Hindlimb muscle (tissue), 1 donor: ENCODE results near the gene STX12. TPM values are rescaled to one million over a fixed set of nuclear protein-coding genes. Genes with fewer than 3 reads are reported as not detected.
"Not testable (repeated sequence)": the region's sequence is repeated elsewhere in the genome, so short reads cannot be mapped to it uniquely, and the experiment has no call there.

Experiments
- DNase-seq: peaks from one replicate; pipeline ENCODE4 v3.0.0-alpha.2; 2013
- polyA plus RNA-seq: library from polyadenylated mRNA; unstranded; fragments of 120-200 nt; gene quantifications from one replicate; pipeline ENCODE4 v1.2.1, GENCODE V29; 2013; ENCODE audit not compliant: insufficient read length

STX12 gene
- polyA plus RNA-seq, 1 donor: 29.0 TPM

DNA sequence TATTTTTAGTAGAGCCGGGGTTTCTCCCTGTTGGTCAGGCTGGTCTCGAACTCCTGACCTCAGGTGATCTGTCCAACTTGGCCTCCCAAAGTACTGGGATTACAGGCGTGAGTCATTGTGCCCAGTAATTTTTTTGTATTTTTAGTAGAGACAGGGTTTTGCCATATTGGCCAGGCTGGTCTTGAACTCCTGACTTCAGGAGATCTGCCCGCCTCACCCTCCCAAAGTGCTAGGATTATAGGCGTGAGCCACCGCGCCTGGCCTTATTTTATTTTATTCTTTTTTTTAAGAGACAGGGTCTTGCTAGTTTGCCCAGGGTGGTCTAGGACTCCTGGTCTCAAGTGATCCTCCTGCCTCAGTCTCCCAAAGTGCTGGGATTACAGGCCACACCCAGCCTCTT, 98.1 kb downstream of the STX12 start:
- not testable (repeated sequence) for DNase-seq

DNA sequence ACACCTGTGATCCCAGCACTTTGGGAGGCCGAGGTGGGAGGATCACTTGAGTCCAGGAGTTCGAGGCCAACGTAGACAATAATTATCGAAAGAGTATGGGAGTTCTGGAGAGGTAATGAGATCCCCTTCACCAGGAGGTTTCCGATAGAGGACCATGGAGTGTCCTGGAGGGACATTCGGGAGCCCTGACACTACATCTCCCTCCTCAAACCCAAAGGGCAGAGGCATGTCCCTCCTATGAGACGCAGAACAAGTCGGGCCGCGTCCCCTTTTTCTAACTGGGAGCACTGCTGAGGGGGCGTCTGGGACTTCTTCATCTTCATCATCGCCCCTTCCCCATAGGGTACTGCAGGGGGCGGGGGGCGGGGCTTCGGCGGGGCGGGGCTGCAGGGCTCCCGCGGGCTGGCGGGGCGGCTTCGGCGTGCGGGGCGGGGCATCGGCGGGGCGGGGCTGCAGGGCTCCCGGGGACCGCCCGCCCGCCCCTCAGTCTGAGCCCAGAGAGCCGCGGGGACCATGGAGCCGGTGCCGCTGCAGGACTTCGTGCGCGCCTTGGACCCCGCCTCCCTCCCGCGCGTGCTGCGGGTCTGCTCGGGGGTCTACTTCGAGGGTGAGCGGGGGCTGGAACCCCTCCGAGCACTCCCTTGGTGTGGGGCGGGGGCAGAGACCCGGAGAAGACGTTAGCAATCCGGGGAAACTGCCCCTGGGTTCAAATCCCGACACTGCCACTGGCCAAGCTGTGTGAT, 99.2 kb downstream of the STX12 start, which contains the start of gene THEMIS2:
Gene THEMIS2, plus strand, starts transcription at position 486 of the 743 bp plus-strand sequence. Its CDS starts 28 bp downstream, at position 514.
- no peak for DNase-seq

DNA sequence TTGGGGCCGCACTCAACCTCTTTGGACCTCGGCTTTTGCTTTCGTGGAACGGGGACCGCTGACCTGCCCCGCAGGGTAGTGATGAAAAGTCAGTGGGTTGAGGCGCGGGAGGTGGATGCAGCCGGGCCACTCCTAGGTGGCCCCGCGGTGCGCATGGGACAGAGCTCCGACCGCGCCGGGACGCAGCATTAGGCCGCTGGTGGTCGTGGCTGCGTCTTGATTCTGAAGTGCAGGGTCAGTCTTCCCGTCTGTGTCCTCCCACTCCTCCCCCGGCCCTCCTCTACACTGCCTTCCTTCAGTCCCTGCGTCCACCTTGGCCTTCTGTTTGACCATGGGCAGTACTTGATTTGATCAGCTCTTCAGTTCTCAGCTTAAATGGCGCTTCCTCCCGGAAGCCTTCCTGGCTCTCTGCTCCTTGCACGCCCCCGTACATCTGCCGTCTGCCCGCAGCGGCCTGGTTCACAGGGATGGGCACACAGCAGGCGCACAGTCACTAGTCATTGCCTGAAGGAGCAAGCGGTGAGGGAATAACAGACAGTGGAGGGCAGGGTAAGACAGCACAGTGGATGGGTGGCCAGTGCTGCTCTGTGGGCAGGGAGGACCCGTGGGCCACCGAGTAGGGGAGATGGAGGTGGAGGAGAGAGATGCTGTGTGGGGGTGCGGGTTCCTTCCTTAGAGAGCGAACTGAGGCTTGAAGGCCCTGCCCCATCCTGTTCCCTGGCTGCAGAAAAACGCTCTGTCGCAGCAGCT, 100.0 kb downstream of the STX12 start:
- DNase-seq: no peak

DNA sequence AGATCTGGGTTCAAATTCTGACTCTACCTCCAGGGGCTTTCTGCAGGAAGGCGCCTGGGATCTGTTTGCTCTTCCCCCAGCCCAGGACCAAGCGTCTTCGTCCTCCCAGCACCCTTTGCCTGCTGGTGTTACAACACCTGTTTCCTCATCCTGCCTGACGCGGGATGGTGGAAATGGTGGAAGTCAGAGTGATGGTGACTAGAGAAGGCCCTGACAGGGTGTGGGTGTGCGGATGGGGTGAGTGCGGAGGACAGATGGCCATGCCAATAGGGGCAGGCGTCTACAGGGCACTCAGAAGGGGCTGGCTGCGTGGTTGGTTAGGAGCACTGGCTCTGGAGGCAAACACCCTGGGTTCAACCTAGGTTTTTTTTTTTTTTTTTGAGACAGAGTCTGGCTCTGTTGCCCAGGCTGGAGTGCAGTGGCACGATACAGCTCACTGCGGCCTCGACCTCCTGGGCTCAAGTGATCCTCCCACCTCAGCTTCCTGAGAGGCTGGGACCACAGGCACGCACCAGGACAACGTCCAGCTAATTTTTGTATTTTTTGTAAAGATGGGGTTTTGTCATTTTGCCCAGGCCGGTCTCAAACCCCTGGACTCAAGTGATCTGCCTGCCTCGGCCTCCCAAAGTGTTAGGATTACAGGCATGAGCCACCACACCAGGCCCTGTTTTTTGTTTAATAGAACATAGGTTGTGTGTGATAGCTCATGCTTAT, 100.8 kb downstream of the STX12 start:
- no peak for DNase-seq

Other genes with a start within 250 kb of the STX12 start
- 128 TPM for gene AHDC1, start 169.1 kb upstream of the STX12 start, polyA plus RNA-seq
- 2.4 TPM for gene FGR, start 138.0 kb upstream of the STX12 start, polyA plus RNA-seq
- gene IFI6, start 101.0 kb upstream of the STX12 start, polyA plus RNA-seq: 99.0 TPM
- gene FAM76A, start 47.3 kb upstream of the STX12 start, polyA plus RNA-seq: 27.9 TPM
- gene PPP1R8, start 57.6 kb downstream of the STX12 start, polyA plus RNA-seq: 30.9 TPM
- 3.0 TPM for gene THEMIS2, start 99.3 kb downstream of the STX12 start, polyA plus RNA-seq
- 57.4 TPM for gene RPA2, start 141.4 kb downstream of the STX12 start, polyA plus RNA-seq
- gene SMPDL3B, start 161.8 kb downstream of the STX12 start, polyA plus RNA-seq: 0.14 TPM
- gene XKR8, start 186.8 kb downstream of the STX12 start, polyA plus RNA-seq: 9.4 TPM